DMS153 (cell line): ENCODE results near the gene HGFAC.

Source experiments
- DNase-seq: peaks from one replicate; lab custom pipeline; 2025; lab: John Stamatoyannopoulos, UW

Gene HGFAC

GRCh38 chr4:3486541-3487540 is 45.1 kb downstream of the HGFAC start:
- DNase-seq = no peak

DNA sequence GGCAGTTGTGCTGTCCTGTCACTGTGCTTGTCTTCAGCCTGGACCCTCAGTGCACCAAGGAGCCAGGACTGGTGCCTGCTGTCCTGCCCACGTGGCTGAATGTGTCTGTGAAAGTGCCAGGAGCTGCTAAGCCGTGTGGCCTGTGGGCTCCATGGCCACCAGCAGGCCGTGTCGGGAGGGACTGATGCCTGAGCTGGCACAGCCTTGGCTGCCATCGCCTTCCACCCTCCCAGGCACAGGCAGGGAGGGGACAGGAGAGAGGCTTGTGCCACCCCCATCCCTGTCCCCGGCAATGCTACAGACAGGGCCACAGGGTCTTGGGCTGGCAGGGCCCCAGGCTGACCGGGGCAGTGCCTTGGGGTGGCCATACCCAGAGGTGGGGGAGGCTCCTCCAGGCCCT is 46.1 kb downstream of the HGFAC start:
- DNase-seq = no peak

DNA sequence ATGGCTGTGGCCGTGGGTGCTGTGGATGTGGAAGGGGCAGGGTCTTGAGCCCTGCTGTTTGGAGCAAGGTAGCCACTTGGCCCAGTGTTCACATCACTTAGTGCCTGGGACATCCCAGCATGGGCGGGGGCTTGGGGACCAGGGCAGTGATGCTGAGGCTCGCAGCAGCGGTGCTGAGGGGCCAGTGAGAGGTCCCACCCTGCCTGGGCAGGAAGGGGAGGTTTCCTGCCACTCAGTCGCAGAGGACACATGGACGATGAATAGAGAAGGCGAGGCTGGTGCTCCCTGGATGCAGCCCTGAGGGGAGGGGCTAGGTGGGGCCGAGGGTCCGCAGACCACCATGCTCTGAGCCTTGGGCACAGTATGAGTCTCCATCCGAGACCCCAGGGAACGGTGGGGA is 47.1 kb downstream of the HGFAC start:
- no peak for DNase-seq

DNA sequence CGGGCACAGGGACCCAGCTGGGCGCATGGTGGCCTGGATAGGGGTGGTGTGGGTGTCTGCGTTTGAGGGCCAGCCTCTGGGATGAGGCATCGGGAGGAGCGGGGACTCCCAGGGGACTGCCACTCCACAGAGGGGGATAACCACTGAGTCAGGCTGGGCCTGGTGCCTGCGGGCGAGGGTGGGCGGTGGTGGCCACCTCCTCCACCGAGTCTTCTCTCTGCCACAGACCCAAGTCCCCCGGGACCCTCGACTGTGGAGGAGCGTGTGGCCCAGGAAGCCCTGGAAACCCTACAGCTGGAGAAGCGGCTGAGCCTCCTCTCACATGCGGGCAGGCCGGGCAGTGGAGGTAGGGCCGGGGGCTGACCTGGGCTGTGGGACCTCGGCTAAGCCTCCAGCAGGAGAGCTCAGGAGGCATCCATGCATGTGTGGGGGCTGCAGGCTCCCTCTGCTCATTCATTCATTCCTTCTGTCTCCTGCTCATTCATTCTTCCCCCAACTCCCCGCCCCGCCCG is 47.7 kb downstream of the HGFAC start:
- DNase-seq = no peak

GRCh38 chr4:3491681-3492405 is 50.1 kb downstream of the HGFAC start:
- DNase-seq = no peak

DNA sequence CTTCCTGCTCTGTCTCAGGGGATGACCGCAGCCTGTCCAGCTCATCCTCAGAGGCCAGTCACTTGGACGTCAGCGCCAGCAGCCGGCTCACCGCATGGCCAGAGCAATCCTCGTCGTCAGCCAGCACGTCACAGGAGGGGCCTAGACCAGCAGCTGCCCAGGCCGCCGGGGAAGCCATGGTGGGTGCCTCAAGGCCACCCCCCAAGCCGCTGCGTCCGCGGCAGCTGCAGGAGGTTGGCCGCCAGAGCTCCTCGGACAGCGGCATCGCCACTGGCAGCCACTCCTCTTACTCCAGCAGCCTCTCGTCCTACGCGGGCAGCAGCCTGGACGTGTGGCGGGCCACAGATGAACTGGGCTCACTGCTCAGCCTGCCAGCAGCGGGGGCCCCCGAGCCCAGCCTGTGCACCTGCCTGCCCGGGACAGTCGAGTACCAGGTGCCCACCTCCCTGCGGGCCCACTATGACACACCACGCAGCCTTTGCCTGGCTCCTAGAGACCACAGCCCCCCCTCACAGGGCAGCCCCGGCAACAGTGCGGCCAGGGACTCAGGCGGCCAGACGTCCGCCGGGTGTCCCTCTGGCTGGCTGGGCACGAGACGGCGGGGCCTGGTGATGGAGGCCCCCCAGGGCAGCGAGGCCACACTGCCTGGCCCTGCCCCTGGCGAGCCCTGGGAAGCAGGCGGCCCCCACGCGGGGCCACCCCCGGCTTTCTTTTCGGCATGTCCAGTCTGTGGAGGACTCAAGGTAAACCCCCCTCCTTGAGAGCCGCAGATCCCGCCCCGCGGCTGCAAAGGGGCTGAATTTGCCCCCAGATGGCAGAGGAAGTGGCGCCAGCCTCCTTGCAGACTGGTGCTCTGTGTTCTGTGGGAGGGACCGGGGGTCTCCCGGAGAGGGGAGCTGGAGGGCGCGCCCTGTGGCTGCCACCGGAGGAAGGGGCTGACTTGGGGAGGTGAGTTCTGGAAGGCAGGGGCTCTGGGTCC is 51.3 kb downstream of the HGFAC start:
- no peak for DNase-seq

- no peak for DNase-seq
These were observed 52.1 kb downstream of the HGFAC start for GRCh38 chr4:3493720-3494461.

DNA sequence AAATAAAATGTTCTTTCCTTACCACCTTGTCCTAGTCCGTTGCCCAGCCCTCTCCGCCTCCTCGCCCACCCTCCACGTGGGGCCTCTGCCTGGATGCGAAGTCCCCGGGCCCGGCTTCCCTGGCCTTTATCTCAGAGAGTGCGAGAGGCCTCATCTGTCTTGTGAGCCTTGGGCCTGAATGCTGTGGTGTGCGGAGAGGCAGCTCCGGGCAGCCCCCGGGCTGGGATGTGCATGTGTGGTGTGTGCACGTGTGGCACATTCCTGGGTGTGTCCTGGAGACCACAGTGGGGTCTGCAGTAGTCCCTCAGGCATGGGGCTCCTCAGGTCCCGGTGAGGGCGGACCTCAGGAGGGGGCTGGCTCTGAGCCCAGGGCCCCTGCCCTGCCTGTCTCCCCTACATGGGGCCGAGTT is 52.7 kb downstream of the HGFAC start:
- DNase-seq = no peak

DNA sequence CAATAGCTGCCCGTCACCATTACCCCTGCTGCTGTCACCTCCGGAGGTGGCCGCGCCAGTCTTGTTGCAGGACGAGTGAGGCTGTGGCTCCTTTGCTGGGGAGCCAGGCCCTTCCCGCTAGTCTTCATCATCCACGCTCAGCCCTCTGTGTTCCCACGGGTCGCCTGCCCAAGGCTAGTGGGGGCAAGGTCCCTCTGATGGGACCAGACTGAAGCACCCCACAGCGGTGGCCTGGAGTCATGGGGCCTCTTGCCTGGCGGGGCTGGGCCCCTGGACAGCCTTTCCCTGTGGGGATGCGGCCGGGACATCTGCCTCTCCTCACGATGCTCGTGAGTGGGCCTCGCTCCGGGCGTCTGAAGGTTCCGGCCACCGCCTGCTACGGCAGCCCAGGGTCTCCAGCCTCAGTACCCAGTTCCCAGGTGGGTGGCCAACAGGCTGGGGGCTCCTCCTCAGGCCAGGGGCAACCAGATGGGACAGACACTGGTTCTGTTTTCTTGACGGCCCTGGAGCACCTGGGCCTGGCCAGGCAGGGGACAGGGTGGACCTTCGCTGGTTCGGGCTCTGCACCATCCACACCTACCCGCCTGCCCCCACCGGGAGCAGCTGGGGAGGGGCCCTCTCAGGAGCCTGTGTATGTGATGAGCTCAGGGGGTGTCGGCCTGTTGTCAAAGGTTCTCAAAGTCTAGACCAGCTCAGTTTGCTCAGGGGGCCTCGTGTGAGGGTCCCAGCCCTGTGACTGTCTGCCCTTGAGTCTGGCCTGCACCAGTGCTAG is 53.6 kb downstream of the HGFAC start:
- DNase-seq = no peak

DNA sequence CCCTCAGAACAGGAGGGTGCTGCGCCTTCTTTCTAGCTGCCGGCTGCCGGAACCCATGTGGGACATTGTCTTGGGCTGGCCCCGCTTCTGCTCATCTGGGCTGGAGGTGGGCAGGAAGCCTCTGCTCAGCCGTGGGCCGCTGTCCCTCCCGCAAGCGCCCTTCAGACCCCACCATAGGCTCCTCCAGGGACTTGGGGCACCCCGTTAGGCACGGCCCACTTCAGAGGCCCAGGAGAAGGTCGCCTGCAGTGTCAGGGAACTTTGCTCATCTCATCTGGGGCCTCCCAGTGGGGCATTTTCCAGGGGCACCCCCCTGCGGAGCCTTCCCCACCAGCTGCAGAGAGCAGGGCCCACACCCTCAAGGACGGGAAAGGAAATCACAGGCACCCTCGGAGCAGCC is 54.3 kb downstream of the HGFAC start:
- no peak for DNase-seq

GRCh38 chr4:3497095-3497494 is 55.3 kb downstream of the HGFAC start:
- no peak for DNase-seq

DNA sequence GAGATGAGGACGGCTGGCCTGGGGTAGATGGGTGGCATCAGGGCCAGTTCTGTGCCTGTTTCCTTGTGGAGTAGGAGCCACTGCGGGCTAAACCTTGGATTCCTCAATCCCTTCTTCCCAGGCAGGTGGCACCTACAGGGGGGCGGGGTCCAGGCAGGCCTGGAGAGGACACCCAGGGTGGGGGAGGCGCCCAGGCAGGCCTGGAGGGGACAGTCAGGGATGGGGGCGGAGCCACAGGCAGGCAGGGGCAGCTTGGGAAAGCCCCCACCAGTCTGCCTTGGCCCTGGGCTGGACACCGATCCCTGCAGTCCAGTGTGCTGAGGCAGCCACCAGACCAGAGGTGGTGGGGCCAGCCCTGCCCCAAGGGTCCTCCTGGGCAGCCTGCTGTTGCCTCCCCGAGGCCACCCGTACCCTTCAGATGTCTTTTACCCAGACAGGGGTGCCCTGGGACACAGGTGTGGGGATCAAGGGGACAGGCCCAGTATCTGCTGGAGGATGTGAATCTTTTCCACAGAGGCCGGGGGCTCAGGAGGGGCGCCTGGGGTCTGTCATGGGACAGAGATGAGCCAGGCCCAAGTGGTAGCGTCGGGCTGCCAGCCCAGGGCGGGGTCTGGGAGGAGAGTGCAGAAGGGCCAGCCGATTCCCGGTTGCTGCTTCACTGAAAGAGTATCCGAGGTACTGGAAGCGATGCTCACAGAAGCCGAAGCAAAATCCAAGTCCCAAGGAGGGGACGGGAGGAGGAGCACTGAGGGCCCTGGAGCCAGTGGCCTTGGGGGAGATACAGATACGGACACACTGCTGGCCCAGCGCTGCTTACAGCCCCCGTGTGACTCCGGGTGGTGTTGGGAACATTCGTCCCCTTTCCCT is 56.0 kb downstream of the HGFAC start:
- no peak for DNase-seq

DNA sequence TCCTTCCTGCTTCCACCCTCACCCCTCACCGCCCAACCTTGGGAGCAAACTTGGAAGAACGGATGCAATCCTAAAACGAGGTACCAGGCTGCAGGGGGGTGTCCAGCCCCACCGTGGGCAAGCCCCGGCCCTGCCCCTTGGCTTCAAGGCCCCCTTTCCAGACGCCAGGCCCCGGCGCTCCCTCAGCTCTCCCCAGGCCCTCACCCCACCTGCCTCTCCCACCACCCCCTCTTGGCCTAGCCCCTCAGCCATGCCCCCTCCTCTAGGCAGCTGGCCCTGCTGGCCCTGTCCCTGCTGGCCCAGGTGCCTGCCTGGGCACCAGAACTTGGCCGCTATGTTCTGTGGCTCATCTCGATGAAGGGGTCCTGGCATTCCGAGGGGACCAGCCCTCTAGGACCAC is 56.6 kb downstream of the HGFAC start:
- no peak for DNase-seq
